H1 (cell line): Measurements from ENCODE around the gene HINT1. TPM values are rescaled to one million over a fixed set of nuclear protein-coding genes. Genes with fewer than 3 reads are reported as not detected.

Experiments used
- BACH1 ChIP-seq: IDR thresholded peaks from 2 replicates; pipeline ENCODE4 v1.6.1; 2012; ENCODE audit warnings: low read length, improper control_type of control experiment
- CHD7 ChIP-seq: fragments of 300-600 bp; sonication (generic); IDR thresholded peaks from 2 replicates; pipeline ENCODE4 v1.7.1; 2012; ENCODE audit warnings: low read length, moderate library complexity, mild to moderate bottlenecking, inconsistent platforms; ENCODE audit not compliant: insufficient replicate concordance
- EGR1 ChIP-seq: IDR thresholded peaks from 2 replicates; pipeline ENCODE4 v1.6.1; 2011; ENCODE audit warnings: low read depth, low read length, borderline replicate concordance
- HDAC2 ChIP-seq, 2 experiments: fragments of 300-600 bp in 1 of 2; sonication (generic) in 1 of 2; IDR thresholded peaks; 2 replicates each; pipeline ENCODE4 v1.6.1; 2011 to 2012; ENCODE audit warnings: low read depth in 2 of 2, low read length in 2 of 2, mild to moderate bottlenecking in 2 of 2, moderate library complexity in 2 of 2, borderline replicate concordance in 1 of 2, inconsistent platforms in 1 of 2
- NANOG ChIP-seq: IDR thresholded peaks from 2 replicates; pipeline ENCODE4 v1.6.1; 2011; ENCODE audit warnings: low read length, low read depth, mild to moderate bottlenecking, inconsistent platforms; ENCODE audit not compliant: insufficient read depth, poor library complexity, severe bottlenecking
- POLR2A ChIP-seq, 2 experiments: IDR thresholded peaks; 1 replicate in 1 of 2; 2 replicates in 1 of 2; pipeline ENCODE4 v1.6.1; 2011; ENCODE audit warnings: low read depth in 2 of 2, low read length in 2 of 2, mild to moderate bottlenecking in 2 of 2; ENCODE audit errors: control extremely low read depth in 1 of 2
- POU5F1 ChIP-seq: IDR thresholded peaks from 2 replicates; pipeline ENCODE4 v1.6.1; 2011; ENCODE audit warnings: low read depth, mild to moderate bottlenecking, low read length, moderate library complexity
- RBBP5 ChIP-seq: IDR thresholded peaks from 2 replicates; pipeline ENCODE4 v1.7.1; 2012; ENCODE audit warnings: low read depth, mild to moderate bottlenecking, inconsistent platforms, low read length, moderate library complexity, borderline replicate concordance
- SP1 ChIP-seq: IDR thresholded peaks from 2 replicates; pipeline ENCODE4 v1.6.1; 2011; ENCODE audit warnings: low read depth, low read length
- SP2 ChIP-seq: IDR thresholded peaks from 2 replicates; pipeline ENCODE4 v1.6.1; 2012; ENCODE audit warnings: mild to moderate bottlenecking, low read length, inconsistent platforms
- SRF ChIP-seq: IDR thresholded peaks from 2 replicates; pipeline ENCODE4 v1.6.1; 2011; ENCODE audit warnings: mild to moderate bottlenecking, low read depth, low read length, moderate library complexity
- TBP ChIP-seq: IDR thresholded peaks from 2 replicates; pipeline ENCODE4 v1.6.1; 2011; ENCODE audit warnings: low read depth, low read length, improper control_type of control experiment
- polyA plus RNA-seq, 7 experiments: library from polyadenylated mRNA; depleted of rRNA in 3 of 7; stranded (reverse) in 5 of 7; unstranded in 2 of 7; fragments of >200 nt in 5 of 7; fragments of 200-250 nt in 2 of 7; gene quantifications; 1 replicate in 5 of 7; 2 replicates in 1 of 7; 4 replicates in 1 of 7; pipeline versions ENCODE4 v1.2.1 to v1.2.3, GENCODE V29; 2011 to 2013; ENCODE audit warnings: missing spikeins in 2 of 7, mixed read lengths in 2 of 7
- total RNA-seq: library from RNA; stranded (reverse); fragmentation: NEBNext Ultra II Directional; extraction: Animal tissue kit (Norgen Biotek cat#: 25700); gene quantifications from 2 replicates; pipeline ENCODE4 v1.2.1, GENCODE V29; 2021

HINT1 gene
- total and polyA plus RNA-seq, 2 of the 8 experiments (the other 6 are each of a cell fraction or from before 2014, with no cell fraction given), result 230 to 479 TPM

DNA sequence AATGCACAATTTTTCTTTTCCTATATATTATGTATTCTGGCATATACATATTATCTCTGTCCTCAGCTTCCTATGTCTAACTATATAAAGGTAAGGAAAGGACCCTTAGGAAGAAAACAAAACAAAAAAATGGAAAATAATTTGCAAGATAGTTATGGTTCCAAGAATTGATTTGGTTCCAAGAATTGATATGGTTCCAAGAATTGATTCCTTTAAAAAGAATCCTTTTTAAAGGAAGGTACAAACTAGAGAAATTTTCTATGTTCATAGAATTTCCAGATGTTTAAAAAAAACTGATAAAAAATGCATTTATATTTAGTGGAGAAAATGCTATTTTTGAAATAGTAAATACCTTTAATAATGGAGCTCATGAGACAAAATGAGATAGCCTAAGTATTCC is 17.8 kb upstream of the HINT1 start (continued):
- TF ChIP-seq CHD7 (no peak), RBBP5 (no peak), BACH1 (no peak), POLR2A (IDR thresholded peaks at IDR 0.05; ENCODE audit: control extremely low read depth in 1 of 2, low read depth in 2 of 2, low read length in 2 of 2) (no peak), EGR1 (no peak), SRF (no peak), SP2 (no peak), NANOG (no peak), SP1 (no peak), POU5F1 (no peak), HDAC2 (IDR thresholded peaks at IDR 0.05; ENCODE audit: borderline replicate concordance in 1 of 2, low read depth in 2 of 2, low read length in 2 of 2) (no peak), TBP (no peak)
